ENCODE data around the gene WDR75.

The WDR75 gene

GRCh38 chr2:189465478-189465877, 24.2 kb downstream of the WDR75 start:
- Histone ChIP-seq H3K36me3 (replicated peaks in 1 of 2; ENCODE audit: control insufficient read depth in 2 of 2, insufficient read depth in 2 of 2, low read length in 2 of 2) (peaks cover 17 to 100% of the 10 kb centered on the region in 2 donors), H3K14ac (ENCODE audit: low read length) (no peak overlapping the region), H2AFZ (ENCODE audit: low read length) (no peak overlapping the region), H3K27ac (replicated peaks; ENCODE audit: low read length) (no peak overlapping the region), H3K9me3 (replicated peaks in 1 of 2; ENCODE audit: control insufficient read depth in 2 of 2, insufficient read depth in 1 of 2, low read depth in 1 of 2, low read length in 2 of 2) (no peaks in the 10 kb centered on the region), H2BK12ac (ENCODE audit: low read length) (no peak overlapping the region), H3K27me3 (ENCODE audit: control insufficient read depth in 3 of 3, insufficient read depth in 3 of 3, low read depth in 1 of 3, low read length in 3 of 3) (no peaks in the 10 kb centered on the region), H3K4me1 (ENCODE audit: control insufficient read depth in 2 of 2, insufficient read depth in 1 of 2, low read depth in 1 of 2, low read length in 2 of 2) (no peaks in the 10 kb centered on the region), H2AK5ac (ENCODE audit: low read depth, low read length) (no peak overlapping the region), H3K79me1 (ENCODE audit: low read depth, low read length) (no peaks in the 10 kb centered on the region), H3K4ac (ENCODE audit: low read length) (no peak overlapping the region), H2BK15ac (ENCODE audit: low read length) (no peak overlapping the region), H3K4me3 (ENCODE audit: low read length in 2 of 2) (no peak overlapping the region), H3K23ac (ENCODE audit: low read depth, low read length, poor library complexity) (no peak overlapping the region), H4K91ac (ENCODE audit: low read depth, low read length, poor library complexity) (no peak overlapping the region), H3K18ac (ENCODE audit: low read length) (no peak overlapping the region), H4K8ac (ENCODE audit: low read depth, low read length) (no peak overlapping the region), H3K9ac (ENCODE audit: low read depth, low read length, poor library complexity) (no peak overlapping the region), H3K4me2 (ENCODE audit: insufficient read depth, low read length, poor library complexity, severe bottlenecking) (no peak overlapping the region), H2BK5ac (ENCODE audit: low read length) (no peak overlapping the region), H2BK120ac (ENCODE audit: low read depth, low read length) (no peak overlapping the region)
- no peak for DNase-seq (ENCODE audit: low spot score)
- WGBS, 2 donors (ENCODE audit: extremely low coverage in 2 of 2, insufficient read length in 2 of 2, insufficient replicate concordance in 1 of 2) = no CpG with 5 or more reads among the region's 3 CpGs

GRCh38 chr2:189466046-189466445, 24.8 kb downstream of the WDR75 start:
- Histone ChIP-seq H2BK12ac (ENCODE audit: low read length) (no peak overlapping the region), H2BK15ac (ENCODE audit: low read length) (no peak overlapping the region), H3K27ac (replicated peaks; ENCODE audit: low read length) (no peak overlapping the region), H3K4me2 (ENCODE audit: insufficient read depth, low read length, poor library complexity, severe bottlenecking) (no peak overlapping the region), H3K4ac (ENCODE audit: low read length) (no peak overlapping the region), H3K79me1 (ENCODE audit: low read depth, low read length) (no peaks in the 10 kb centered on the region), H3K9me3 (replicated peaks in 1 of 2; ENCODE audit: control insufficient read depth in 2 of 2, insufficient read depth in 1 of 2, low read depth in 1 of 2, low read length in 2 of 2) (no peaks in the 10 kb centered on the region), H3K18ac (ENCODE audit: low read length) (no peak overlapping the region), H2AK5ac (ENCODE audit: low read depth, low read length) (no peak overlapping the region), H3K9ac (ENCODE audit: low read depth, low read length, poor library complexity) (no peak overlapping the region), H3K4me3 (ENCODE audit: low read length in 2 of 2) (no peak overlapping the region), H3K36me3 (replicated peaks in 1 of 2; ENCODE audit: control insufficient read depth in 2 of 2, insufficient read depth in 2 of 2, low read length in 2 of 2) (peaks cover 17 to 100% of the 10 kb centered on the region in 2 donors), H3K23ac (ENCODE audit: low read depth, low read length, poor library complexity) (no peak overlapping the region), H2BK120ac (ENCODE audit: low read depth, low read length) (no peak overlapping the region), H2BK5ac (ENCODE audit: low read length) (no peak overlapping the region), H4K8ac (ENCODE audit: low read depth, low read length) (no peak overlapping the region), H3K27me3 (ENCODE audit: control insufficient read depth in 3 of 3, insufficient read depth in 3 of 3, low read depth in 1 of 3, low read length in 3 of 3) (no peaks in the 10 kb centered on the region), H3K4me1 (ENCODE audit: control insufficient read depth in 2 of 2, insufficient read depth in 1 of 2, low read depth in 1 of 2, low read length in 2 of 2) (no peaks in the 10 kb centered on the region), H3K14ac (ENCODE audit: low read length) (no peak overlapping the region), H2AFZ (ENCODE audit: low read length) (no peak overlapping the region), H4K91ac (ENCODE audit: low read depth, low read length, poor library complexity) (no peak overlapping the region)
- no peak for DNase-seq (ENCODE audit: low spot score)
- WGBS, 2 donors (ENCODE audit: extremely low coverage in 2 of 2, insufficient read length in 2 of 2, insufficient replicate concordance in 1 of 2) = no CpG with 5 or more reads among the region's 4 CpGs

- Histone ChIP-seq H3K79me1 (ENCODE audit: low read depth, low read length) (no peaks in the 10 kb centered on the region), H3K9me3 (replicated peaks in 1 of 2; ENCODE audit: control insufficient read depth in 2 of 2, insufficient read depth in 1 of 2, low read depth in 1 of 2, low read length in 2 of 2) (no peaks in the 10 kb centered on the region), H4K91ac (ENCODE audit: low read depth, low read length, poor library complexity) (no peak overlapping the region), H3K4me3 (ENCODE audit: low read length in 2 of 2) (no peak overlapping the region), H2BK5ac (ENCODE audit: low read length) (no peak overlapping the region), H2BK120ac (ENCODE audit: low read depth, low read length) (no peak overlapping the region), H3K4me2 (ENCODE audit: insufficient read depth, low read length, poor library complexity, severe bottlenecking) (no peak overlapping the region), H3K27ac (replicated peaks; ENCODE audit: low read length) (no peak overlapping the region), H3K36me3 (replicated peaks in 1 of 2; ENCODE audit: control insufficient read depth in 2 of 2, insufficient read depth in 2 of 2, low read length in 2 of 2) (peaks cover 17 to 100% of the 10 kb centered on the region in 2 donors), H4K8ac (ENCODE audit: low read depth, low read length) (no peak overlapping the region), H3K27me3 (ENCODE audit: control insufficient read depth in 3 of 3, insufficient read depth in 3 of 3, low read depth in 1 of 3, low read length in 3 of 3) (no peaks in the 10 kb centered on the region), H3K14ac (ENCODE audit: low read length) (no peak overlapping the region), H3K4me1 (ENCODE audit: control insufficient read depth in 2 of 2, insufficient read depth in 1 of 2, low read depth in 1 of 2, low read length in 2 of 2) (no peaks in the 10 kb centered on the region), H3K23ac (ENCODE audit: low read depth, low read length, poor library complexity) (no peak overlapping the region), H3K4ac (ENCODE audit: low read length) (no peak overlapping the region), H2AFZ (ENCODE audit: low read length) (no peak overlapping the region), H2BK15ac (ENCODE audit: low read length) (no peak overlapping the region), H2AK5ac (ENCODE audit: low read depth, low read length) (no peak overlapping the region), H3K9ac (ENCODE audit: low read depth, low read length, poor library complexity) (no peak overlapping the region), H3K18ac (ENCODE audit: low read length) (no peak overlapping the region), H2BK12ac (ENCODE audit: low read length) (no peak overlapping the region)
- no peak for DNase-seq (ENCODE audit: low spot score)
Observed at GRCh38 chr2:189466656-189467055, 25.4 kb downstream of the WDR75 start.

GRCh38 chr2:189467160-189467559, 25.9 kb downstream of the WDR75 start:
- Histone ChIP-seq H3K27ac (replicated peaks; ENCODE audit: low read length) (no peak overlapping the region), H2BK15ac (ENCODE audit: low read length) (no peak overlapping the region), H3K36me3 (replicated peaks in 1 of 2; ENCODE audit: control insufficient read depth in 2 of 2, insufficient read depth in 2 of 2, low read length in 2 of 2) (peaks cover 17 to 100% of the 10 kb centered on the region in 2 donors), H4K8ac (ENCODE audit: low read depth, low read length) (no peak overlapping the region), H3K9ac (ENCODE audit: low read depth, low read length, poor library complexity) (no peak overlapping the region), H2BK120ac (ENCODE audit: low read depth, low read length) (no peak overlapping the region), H2AK5ac (ENCODE audit: low read depth, low read length) (no peak overlapping the region), H3K27me3 (ENCODE audit: control insufficient read depth in 3 of 3, insufficient read depth in 3 of 3, low read depth in 1 of 3, low read length in 3 of 3) (no peaks in the 10 kb centered on the region), H3K79me1 (ENCODE audit: low read depth, low read length) (no peaks in the 10 kb centered on the region), H2BK12ac (ENCODE audit: low read length) (no peak overlapping the region), H2AFZ (ENCODE audit: low read length) (no peak overlapping the region), H2BK5ac (ENCODE audit: low read length) (no peak overlapping the region), H3K4me2 (ENCODE audit: insufficient read depth, low read length, poor library complexity, severe bottlenecking) (no peak overlapping the region), H3K9me3 (replicated peaks in 1 of 2; ENCODE audit: control insufficient read depth in 2 of 2, insufficient read depth in 1 of 2, low read depth in 1 of 2, low read length in 2 of 2) (no peaks in the 10 kb centered on the region), H3K4ac (ENCODE audit: low read length) (no peak overlapping the region), H3K4me3 (ENCODE audit: low read length in 2 of 2) (no peak overlapping the region), H4K91ac (ENCODE audit: low read depth, low read length, poor library complexity) (no peak overlapping the region), H3K23ac (ENCODE audit: low read depth, low read length, poor library complexity) (no peak overlapping the region), H3K4me1 (ENCODE audit: control insufficient read depth in 2 of 2, insufficient read depth in 1 of 2, low read depth in 1 of 2, low read length in 2 of 2) (no peaks in the 10 kb centered on the region), H3K18ac (ENCODE audit: low read length) (no peak overlapping the region), H3K14ac (ENCODE audit: low read length) (no peak overlapping the region)
- WGBS, 2 donors (ENCODE audit: extremely low coverage in 2 of 2, insufficient read length in 2 of 2, insufficient replicate concordance in 1 of 2) = no CpG with 5 or more reads among the region's 1 CpG
- no peak for DNase-seq (ENCODE audit: low spot score)
